Hematopoietic multipotent progenitor cell treated with erythropoietin and hydrocortisone succinate and interleukin-3 and kit ligand, for 15 days (in vitro differentiated cells): ENCODE data around the gene MTA1.
A peak's percentile ranks its signal among the peaks of the same experiment; 100 is the strongest.

ENCODE experiments used
- DNase-seq: peaks from one replicate; pipeline ENCODE4 v3.0.0-alpha.2; 2015; ENCODE audit warnings: low spot score

Gene MTA1

GRCh38 chr14:105419195-105420091, at the start of gene MTA1:
Gene MTA1 (plus strand): TSS chr14:105419827. CDS start chr14:105420036, 209 bp downstream.
- DNase-seq: peak; percentile 37

GRCh38 chr14:105374389-105374788, 45.2 kb upstream of the MTA1 start:
- DNase-seq: no peak

GRCh38 chr14:105375635-105376057, 44.0 kb upstream of the MTA1 start:
- DNase-seq: no peak

GRCh38 chr14:105376521-105377440, 42.8 kb upstream of the MTA1 start:
- no peak for DNase-seq

- DNase-seq: no peak
Measured at GRCh38 chr14:105377555-105378182, 42.0 kb upstream of the MTA1 start.

- DNase-seq: peak; percentile 40
Measured at GRCh38 chr14:105378199-105378598, 41.4 kb upstream of the MTA1 start.

- DNase-seq: no peak
Measured at GRCh38 chr14:105378873-105379685, 40.5 kb upstream of the MTA1 start.

GRCh38 chr14:105379946-105380345, 39.7 kb upstream of the MTA1 start:
- DNase-seq: no peak

- DNase-seq: no peak
Measured at GRCh38 chr14:105380756-105381155, 38.9 kb upstream of the MTA1 start.

GRCh38 chr14:105381446-105382342, 37.9 kb upstream of the MTA1 start:
- DNase-seq: no peak

- no peak for DNase-seq
Measured at GRCh38 chr14:105382343-105383082, 37.1 kb upstream of the MTA1 start.

GRCh38 chr14:105383083-105383730, 36.4 kb upstream of the MTA1 start:
- DNase-seq: no peak

GRCh38 chr14:105384041-105384557, 35.5 kb upstream of the MTA1 start:
- DNase-seq: no peak

GRCh38 chr14:105384605-105385321, 34.9 kb upstream of the MTA1 start:
- DNase-seq: no peak

GRCh38 chr14:105385322-105385637, 34.3 kb upstream of the MTA1 start:
- DNase-seq: no peak

GRCh38 chr14:105385698-105386365, 33.8 kb upstream of the MTA1 start:
- no peak for DNase-seq

- no peak for DNase-seq
Measured at GRCh38 chr14:105386581-105387529, 32.8 kb upstream of the MTA1 start.
